Tongue (tissue), 2 donors: Measurements from ENCODE around the gene SELENOO. TPM values are rescaled to one million over a fixed set of nuclear protein-coding genes. Genes with fewer than 3 reads are reported as not detected.

Source experiments
- DNase-seq: peaks from one replicate; pipeline ENCODE4 v3.0.0-alpha.2; 2015
- total RNA-seq: library from RNA; depleted of rRNA; stranded (reverse); fragments of >200 nt; gene quantifications from one replicate; pipeline ENCODE4 v1.2.3, GENCODE V29; 2014

Gene SELENOO
- total RNA-seq, 1 donor from 2014 or later = 15.0 TPM

DNA sequence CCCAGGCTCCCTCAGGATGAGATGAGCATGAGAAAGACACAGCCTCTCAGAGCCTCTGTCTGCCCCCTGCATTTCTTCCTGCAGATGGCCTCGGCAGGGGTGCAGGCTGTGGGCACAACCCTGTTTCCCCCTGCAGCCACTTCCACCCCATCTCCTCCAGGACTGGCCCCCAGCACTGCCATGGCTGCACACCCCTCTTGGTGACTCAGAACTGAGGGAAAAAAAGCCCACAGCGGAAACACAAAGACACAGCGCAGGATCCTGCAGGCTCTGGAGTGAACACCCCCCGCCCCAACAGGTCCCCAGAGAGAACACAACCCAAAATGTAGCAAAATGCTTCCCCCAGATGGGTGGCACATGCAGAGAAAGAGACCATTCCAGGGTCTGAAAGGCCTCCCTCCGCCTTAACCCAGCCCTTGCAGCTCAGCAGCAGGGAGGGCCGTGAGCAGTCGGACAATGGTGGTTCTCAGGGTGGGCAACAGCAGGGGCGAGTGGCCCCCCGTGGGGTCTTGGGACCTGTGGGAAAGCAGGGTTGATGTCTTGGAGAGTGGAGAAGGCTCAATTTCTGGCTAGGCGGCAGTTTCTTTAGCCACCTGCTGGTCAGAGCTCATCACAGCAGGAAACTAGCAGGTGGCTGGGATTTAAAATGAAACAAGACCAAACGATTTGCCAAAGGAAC is 36.1 kb downstream of the SELENOO start:
- peak; percentile 41 for DNase-seq

DNA sequence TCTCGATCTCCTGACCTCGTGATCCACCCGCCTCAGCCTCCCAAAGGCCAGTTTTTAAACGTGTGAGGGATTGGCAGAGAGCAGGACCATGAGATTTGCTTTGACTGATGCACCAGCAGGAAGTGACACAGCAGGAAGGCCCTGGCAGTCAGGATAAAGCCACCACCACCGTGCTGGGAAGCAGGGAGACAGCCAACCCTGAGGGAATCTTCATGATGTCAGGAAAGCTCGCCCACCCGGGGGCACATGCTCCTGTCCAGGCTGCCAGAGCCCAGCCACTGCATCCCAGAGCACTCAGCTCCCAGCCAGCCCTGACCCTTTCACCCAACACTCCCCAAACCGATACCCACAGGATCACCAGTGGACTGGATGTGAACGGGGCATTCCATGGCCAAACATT is 37.9 kb downstream of the SELENOO start:
- DNase-seq = no peak

DNA sequence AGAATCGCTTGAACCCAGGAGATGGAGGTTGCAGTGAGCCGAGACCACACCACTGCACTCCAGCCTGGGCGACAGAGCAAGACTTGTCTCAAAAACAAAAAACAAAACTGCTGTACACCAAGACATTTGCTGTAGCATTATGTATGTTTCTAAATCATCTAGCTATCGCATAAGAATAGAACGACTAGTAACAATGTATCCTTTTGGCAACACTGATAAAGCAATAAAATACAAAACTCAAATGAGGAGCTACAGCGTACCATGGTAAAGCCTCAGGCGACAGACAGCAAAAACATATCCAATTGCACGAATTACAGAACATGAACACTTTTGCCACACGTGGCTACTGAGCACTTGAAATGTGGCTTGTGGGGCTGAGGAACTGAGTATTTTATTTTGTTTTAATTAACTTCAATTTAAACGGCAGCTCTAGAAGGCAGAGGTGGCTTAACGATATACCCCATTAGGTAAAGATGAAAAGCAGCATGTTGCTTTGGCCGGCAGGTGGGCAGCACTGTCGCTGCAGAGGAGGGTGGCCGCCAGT is 41.7 kb downstream of the SELENOO start:
- DNase-seq = no peak

DNA sequence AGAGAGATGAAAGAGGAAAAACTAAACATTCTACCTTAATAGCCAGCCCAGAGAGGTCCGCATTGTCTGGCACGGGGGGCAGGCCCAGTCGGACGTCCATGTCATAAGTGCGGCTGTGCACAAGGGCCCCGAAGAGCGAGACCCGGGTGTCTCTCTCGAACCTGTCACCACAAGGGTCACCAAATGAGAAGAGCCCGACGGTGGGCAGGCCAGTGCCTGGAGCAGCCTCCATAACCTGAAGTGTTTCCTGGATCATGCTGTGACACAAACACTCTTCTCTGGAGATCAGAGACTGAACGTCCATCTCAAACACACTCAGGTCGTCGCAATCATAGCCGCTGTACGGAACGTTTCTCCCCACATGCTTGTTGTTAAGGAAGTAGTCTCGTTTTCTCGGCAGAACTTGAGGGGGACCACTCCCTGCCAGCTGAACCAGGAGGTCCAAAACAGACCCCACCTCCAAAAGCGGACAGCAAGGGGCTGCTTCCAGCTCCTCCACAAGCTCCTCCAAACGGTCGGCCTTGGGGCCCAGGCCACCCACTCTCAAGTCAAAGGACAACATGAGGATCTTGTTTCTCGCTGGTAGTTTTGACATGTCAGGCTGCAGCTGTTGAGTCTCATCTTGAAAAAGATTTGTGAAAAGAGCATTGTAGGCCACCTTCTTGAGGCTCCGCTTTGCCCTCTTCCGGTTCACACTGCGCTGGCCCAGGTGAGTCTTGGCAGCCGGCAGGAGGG is 43.0 kb downstream of the SELENOO start:
- no peak for DNase-seq

DNA sequence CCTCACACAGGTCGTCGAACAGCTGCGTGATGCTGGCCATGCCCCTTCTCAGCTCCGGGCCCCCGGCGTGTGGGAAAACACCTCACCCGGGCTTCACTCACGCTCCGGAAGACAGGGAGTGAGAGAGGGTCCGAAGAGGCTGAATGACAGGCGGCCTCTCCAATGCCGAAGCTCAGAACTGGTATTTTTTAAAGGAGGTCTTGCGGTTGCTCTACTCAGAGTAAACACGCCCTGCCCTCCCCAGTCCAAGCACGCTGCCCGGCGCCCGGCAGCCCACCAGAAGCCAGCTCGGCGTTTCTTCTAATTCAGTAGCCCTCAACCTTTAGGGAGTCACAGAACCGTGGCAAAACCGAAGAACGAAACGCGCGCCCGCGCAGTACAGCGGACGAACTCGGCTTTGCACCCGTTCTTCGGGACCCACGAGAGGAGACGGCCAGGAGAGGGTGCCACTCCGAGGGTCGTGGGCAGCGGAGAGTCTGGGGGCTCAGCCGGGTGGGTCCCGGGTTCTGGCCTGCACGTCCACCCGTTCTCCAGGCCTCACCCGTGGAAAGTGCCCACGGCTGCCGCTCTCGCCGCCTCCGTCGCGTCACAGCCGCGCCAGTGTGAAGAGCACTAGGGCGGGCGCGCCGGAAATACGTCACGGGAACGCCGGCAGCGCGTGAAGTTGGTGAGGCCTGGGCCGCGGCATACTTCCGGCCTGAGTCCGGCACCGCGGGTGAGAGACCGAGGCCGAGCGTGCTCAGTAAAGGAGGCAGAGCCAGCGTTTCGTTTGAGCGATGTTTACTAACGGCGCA is 43.8 kb downstream of the SELENOO start, which contains the start of gene TUBGCP6:
TUBGCP6 (minus strand) TSS at position 604 of the 794 bp plus-strand sequence; CDS start at position 40, 564 bp downstream.
- DNase-seq = peak; percentile 98

DNA sequence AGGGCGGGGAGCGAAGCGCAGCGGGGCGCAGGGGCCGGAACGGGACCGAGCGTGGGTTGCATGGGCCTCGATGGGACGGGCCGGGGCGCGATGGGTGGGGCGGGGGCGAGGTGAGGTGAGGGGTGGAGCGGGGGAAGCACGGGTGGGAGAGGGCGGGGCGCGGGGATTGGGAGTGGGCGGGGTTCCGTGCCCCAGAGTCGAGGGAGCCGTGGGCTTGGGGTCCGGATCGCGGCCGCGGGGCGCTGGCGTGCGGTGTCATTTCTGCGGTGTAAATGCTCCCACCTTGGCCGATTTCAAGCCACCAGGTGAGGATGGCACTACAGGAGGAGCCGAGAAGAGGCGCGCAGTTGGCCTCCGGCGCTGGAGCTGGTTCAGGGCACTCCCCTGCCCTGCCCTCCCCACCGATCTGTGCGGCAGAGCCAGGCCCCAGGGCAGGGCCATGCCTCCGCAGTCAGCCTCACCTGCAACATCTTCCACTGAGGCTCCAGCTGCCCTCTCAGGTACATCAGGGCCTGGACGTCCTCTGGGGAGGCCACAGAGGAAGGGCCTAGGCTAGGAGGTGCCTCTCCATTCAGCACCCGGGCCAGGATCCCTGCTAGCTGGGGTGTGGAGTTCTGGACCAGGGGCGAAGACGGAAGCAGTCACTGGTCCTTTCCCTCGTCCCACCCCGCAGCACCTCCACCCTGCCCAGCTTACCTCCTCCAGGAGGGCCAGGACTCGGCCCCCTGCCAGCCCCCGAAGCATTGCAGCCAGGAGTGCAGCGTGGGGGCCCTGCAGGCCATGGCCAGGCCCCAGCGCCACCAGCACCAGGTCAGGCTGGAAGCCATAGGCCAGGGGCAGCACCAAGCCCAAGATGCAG is 44.6 kb downstream of the SELENOO start:
- DNase-seq = no peak

DNA sequence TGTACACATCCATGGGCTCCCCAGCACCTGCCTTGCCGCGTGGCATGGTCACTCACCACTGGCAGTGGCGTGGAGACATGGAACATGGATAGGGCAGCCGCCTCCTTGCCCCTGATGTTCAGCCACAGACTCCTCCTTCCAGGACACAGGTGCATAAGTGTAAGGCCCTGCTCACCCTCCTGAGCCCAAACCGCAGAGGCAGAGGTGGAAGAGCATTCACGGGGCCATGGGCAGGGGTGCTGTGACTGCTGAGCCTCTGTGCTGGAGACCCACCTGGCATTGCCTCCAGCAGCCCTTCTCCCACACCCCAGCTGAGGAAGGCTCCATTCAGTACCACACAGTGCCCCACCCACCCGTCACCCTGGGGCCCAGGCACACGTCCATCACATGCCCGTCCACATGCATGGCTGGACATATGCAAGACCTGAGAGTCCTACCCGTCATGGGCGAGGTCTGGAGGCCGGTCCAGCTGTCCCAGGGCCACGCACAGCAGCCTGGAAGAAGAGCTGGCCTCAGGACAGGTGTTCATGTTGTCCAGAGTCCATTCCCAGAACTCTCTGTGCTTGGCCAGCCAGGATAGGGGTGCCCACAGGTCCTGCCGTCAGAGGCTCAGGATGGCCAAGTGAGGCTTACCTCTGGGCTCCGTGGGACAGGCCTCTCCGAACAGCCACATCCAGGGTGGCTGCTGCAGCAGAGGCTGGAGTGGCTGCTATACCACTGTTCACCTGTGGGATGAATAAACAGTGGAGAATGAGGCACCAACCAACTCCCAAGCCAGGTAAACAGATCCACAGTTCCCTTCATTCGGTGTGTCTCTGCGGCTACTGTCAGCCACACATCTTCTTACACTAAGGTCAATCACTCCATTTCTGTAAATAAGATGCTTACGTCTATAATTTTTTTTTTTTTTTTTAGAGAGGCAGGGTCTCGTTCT is 45.7 kb downstream of the SELENOO start:
- DNase-seq = no peak

DNA sequence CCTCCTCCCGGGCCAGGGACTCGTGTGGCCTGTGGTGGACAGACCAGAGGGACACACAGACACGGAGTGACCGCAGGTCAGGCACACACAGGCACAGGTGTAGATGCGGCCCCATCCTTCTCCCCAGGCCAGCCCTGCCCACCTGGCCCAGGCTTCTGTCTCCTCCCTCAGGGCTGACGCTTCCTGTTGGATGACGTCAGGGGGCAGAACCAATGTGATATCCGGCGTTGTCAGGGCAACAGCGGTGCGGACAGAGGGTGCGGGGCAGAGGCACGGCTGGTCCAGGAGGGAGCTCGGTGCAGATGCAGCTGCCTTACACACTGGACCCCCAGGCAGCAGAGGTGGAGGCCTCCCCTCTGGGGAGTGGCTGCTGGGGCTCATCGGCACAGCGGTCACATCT is 46.9 kb downstream of the SELENOO start:
- no peak for DNase-seq

DNA sequence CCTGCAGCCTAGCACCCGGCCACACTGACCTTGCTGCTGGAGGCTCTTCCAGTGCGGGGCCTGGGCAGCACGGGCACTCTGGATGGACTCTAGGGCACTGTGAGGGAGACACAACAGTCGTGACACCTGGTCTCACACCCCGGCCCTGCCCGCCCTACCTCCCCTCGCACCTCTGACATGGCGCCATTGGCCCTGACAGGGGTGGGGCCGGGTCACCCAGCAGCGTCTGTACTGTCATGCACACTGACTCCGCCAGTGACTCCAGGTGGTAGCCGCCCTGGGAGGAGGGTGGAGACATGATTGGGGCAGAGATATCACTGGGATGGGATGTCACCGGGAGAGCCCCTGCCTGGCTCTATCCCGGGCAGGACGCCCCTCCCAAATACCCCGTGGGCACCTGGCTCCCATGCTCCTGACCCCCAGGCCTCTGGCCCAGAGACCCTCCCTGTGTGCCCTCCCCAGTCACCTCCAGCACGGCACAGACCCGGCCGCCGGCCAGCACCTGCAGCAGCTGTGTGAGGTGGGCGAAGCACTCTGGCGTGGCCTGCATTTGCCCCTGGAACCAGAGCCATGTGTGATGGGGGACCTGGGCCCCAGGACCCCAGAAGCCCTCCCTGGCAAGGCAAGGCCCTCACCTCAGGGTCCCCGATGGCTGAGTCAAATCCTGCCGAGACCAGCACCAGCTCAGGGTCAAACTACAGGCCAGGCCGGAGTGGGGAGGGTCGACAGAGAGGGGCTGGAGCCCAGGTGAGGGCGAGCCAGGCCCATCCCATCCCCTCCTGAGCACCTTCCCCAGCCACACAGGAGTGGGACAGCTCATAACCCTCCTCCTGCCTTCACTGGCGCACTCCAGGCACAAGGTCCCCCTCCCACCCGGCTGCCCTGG is 47.6 kb downstream of the SELENOO start:
- no peak for DNase-seq

DNA sequence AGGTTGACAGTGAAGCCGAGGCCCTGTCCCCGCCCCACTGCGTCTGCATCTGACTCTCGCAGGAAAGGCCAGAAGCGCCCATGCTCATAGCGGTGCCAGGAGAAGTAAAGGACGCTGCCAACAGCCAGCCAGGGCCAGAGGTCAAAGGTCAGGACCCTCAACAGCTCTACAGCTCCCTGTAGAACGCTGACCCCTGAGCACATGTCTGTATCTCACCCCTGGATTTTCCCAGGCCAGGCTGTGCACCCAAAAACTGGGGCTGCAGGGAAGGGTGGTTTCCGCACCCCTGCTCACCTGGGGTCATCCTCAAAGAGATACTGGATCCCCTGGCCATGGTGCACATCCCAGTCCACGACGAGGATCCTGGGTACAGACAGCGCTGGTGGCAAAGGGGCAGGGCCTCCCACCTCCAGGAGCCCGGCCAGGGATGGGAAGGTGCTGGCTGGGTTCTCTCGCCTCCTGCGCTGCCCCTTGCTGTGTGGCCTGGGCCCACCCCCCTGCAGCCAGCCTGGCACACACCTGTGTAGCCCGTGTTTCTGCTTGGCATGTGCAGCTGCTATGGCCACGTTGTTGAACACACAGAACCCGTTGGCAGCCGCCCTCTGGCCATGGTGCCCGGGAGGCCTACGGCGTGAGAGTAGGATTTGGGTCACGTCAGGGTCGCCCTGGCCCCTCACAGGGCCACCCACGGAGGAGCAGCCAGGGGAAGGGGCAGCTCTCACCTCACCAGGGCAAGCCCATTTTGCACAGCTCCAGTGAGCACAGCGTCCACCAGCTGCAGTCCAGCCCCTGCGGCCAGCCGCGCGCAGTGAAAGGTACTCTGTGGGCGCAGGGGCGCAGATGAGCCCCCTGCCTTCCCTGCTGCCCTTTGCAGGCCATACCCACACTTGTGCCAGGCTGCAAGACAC is 48.8 kb downstream of the SELENOO start:
- no peak for DNase-seq

DNA sequence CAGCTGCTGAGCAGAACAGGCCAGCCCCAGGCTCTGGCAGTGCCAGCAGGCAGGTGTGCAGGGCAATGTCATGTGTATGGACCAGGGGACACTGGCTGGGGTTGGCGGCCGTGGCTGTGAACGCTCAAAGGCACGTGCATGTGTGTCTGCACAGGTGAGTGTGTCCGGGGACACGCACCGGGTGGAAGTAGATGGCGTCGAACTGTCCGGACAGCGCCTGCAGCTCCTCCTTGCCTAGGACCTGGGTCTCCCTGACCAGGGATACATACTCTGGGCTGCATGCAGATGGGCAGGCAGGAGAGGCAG is 49.4 kb downstream of the SELENOO start:
- DNase-seq = no peak

DNA sequence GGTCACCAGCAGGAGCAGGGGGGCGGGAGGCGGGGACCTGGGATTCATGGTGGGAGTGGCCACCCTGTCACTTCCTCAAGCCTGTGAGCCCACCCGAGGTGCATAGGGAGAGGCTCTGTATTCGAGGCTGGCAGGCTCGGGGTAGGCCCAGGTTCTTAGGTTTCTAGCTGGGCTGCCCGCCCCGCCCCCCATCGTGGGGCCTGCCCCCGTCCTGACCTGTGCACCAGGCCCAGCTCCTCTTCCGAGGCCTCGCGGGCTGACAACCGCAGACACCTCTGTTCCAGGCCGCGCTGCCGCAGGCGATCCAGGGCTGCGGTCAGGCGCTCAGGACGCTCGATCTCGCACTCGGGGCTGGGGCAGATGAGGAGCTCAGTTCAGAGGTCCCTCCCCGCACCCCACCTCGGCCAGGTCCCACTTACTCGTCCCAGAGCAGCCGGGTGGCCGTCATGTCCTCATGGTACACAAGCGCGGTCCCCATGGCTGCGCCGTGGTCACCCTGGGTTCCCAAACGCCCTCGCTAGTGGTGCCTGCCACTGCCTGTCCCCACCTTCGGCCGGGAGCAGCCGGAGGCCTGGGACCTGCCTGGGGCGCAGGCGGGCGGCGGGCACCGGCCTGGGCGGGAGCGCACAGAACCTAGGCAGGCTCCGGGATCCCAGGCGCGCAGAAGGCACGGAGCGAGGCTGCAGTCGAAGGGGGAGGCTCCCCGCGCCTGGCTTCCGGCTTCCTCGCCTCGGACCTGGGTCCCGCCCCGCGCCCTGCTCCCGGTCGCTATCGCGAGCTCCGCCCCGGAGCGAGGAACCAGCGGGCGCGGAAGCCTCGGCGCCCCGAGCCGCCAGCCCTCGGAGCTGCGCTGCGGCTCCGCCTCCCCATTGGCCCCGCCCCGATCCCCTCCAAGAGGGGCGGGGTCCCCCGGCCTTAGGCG is 50.0 kb downstream of the SELENOO start, which contains the start of gene HDAC10:
HDAC10 (minus strand) TSS at position 711 of the 922 bp plus-strand sequence; CDS start at position 478, 233 bp downstream.
- DNase-seq = peak; percentile 84

DNA sequence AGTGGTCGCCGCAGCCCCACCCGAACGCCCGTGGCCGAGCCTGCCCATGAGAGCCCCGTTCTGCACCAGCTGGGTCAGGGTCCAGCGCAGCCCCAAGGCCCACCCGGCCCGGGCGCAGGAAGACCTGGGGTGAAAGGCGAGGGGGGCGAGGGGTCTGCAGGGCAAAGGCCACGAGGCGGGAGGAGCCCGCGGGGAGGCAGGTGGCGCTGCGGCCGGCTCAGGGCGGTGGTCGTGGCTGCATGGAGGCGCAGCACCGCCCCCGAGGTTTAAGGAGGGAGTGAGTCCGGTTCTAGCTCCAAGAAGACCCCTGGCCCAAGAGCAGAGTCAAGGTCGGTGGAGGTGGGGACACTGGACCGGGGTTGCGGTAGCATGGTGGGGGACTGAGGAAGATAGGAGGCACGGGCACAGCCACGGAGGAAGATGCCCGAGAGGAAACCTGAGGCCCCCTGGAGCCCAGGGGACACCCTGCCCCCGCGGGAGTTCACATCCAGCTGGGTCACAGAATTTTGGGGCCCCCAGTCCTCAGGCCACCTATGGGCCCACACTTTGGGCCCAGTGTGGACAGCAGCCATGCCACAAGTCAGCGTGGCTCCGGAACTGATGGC is 50.8 kb downstream of the SELENOO start:
- DNase-seq = no peak

DNA sequence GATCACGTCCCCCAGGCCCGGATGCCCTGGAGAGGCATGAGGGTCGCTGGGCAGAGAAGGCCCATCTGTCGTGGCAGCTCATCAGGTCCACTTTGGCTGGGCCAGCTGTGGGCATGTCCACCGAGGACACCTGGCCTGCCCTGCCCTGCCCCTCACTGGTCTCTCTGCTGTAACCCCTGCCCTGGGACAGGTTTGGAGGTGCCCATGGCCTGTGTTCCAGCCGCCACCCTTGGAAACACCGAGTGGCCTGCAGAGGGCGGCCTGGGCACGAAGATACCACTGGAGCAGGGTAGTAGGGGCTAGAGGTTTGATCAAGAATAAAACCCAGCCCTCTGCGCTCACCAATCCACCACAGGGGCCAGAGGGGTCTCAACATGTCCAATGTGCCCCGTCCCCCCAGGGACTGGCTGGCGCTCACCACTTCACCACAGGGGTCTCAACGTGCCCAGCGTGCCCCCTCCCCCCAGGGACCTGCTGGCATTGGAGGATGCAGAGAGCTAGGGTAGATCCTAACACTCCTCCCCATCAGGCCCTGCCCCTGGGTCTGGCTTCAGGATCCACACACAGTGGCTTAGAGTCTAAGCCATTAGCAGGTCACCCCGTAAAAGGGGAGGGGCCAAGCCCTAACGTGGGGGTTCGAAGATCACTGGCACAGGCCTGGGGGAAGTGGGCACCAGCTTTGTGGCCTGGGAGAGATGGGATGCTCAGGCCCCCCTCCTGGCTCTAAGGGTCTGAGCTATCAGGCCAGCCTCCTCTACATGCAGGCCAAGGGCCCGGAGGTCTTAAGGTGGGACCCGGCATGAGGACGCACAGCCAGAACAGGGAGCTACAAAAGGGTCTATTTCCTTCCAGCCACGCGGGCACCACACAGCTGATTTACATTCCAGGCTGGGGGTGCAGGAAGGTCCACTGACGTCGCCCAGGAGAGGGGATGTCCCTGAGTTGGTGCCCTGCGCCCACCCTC is 51.6 kb downstream of the SELENOO start:
- peak; percentile 76 for DNase-seq
